Upper lobe of right lung (tissue), 1 donor: ENCODE measurements around the gene SMARCA2. TPM values are rescaled to one million over a fixed set of nuclear protein-coding genes. Genes with fewer than 3 reads are reported as not detected.

Experiments
- ATAC-seq: fragments of 200-7000 bp; cut with Tn5 transposase; one replicate; pipeline ENCODE4 v1.9.1; 2020; ENCODE audit warnings: mild to moderate bottlenecking, moderate library complexity
- DNase-seq: peaks from one replicate; pipeline ENCODE4 v3.0.0-alpha.2; 2020
- H3K27ac ChIP-seq: fragments of 200-600 bp; one replicate; pipeline ENCODE4 v1.8.0; 2022
- H3K27me3 ChIP-seq: fragments of 200-600 bp; one replicate; pipeline ENCODE4 v1.8.0; 2022; ENCODE audit warnings: mild to moderate bottlenecking
- H3K36me3 ChIP-seq: fragments of 200-600 bp; one replicate; pipeline ENCODE4 v1.8.0; 2022
- H3K4me1 ChIP-seq: fragments of 200-600 bp; one replicate; pipeline ENCODE4 v1.8.0; 2022
- H3K4me3 ChIP-seq: fragments of 200-600 bp; one replicate; pipeline ENCODE4 v1.8.0; 2022; ENCODE audit warnings: mild to moderate bottlenecking
- H3K9me3 ChIP-seq: fragments of 200-600 bp; one replicate; pipeline ENCODE4 v1.8.0; 2022
- CTCF ChIP-seq: fragments of 200-600 bp; IDR thresholded peaks from one replicate; pipeline ENCODE4 v1.8.0; 2022; ENCODE audit warnings: antibody characterized with exemption
- intact Hi-C: fragments of 100-400 bp; cut with DNase I; formaldehyde crosslinking; loops from one replicate; pipeline ENCODE4 v1.11.0; 2022
- total RNA-seq: library from RNA; stranded (reverse); fragmentation: NEBNext Ultra II Directional; extraction: Animal tissue kit (Norgen Biotek cat#: 25700); gene quantifications from one replicate; pipeline ENCODE4 v1.2.1, GENCODE V29; 2021
- donor health status: DM: no; HTN: yes; CAD: no; lungs with severe emphysema.

SMARCA2 gene
- total RNA-seq, 1 donor from 2014 or later = 147 TPM

- H3K27ac ChIP-seq = no peak overlapping the region
- DNase-seq (no peak), ATAC-seq (no peak)
- H3K36me3 ChIP-seq = peaks cover 29% of the 10 kb centered on the region
- intact Hi-C loops = no loop called here
- H3K4me1 ChIP-seq = no peaks in the 10 kb centered on the region
- no peaks in the 10 kb centered on the region for H3K9me3 ChIP-seq
- no peak for TF ChIP-seq CTCF
- no peaks in the 10 kb centered on the region for H3K27me3 ChIP-seq
- H3K4me3 ChIP-seq = no peak overlapping the region
Measured at GRCh38 chr9:2180154-2180553, 165.0 kb downstream of the SMARCA2 start.

- DNase-seq (no peak), ATAC-seq (no peak)
- Histone ChIP-seq H3K36me3 (peaks cover 34% of the 10 kb centered on the region), H3K9me3 (no peaks in the 10 kb centered on the region), H3K4me1 (no peaks in the 10 kb centered on the region), H3K27me3 (no peaks in the 10 kb centered on the region), H3K27ac (no peak overlapping the region), H3K4me3 (no peak overlapping the region)
- intact Hi-C loops = no loop called here
- no peak for TF ChIP-seq CTCF
Measured at GRCh38 chr9:2180704-2181103, 165.6 kb downstream of the SMARCA2 start.

- Histone ChIP-seq H3K27me3 (no peaks in the 10 kb centered on the region), H3K9me3 (no peaks in the 10 kb centered on the region), H3K4me3 (no peak overlapping the region), H3K36me3 (peaks cover 45% of the 10 kb centered on the region), H3K4me1 (no peaks in the 10 kb centered on the region), H3K27ac (no peak overlapping the region)
- intact Hi-C loops = no loop called here
- DNase-seq (no peak), ATAC-seq (peak; percentile 55)
- peak; percentile 59 for TF ChIP-seq CTCF
Measured at GRCh38 chr9:2181792-2182191, 166.6 kb downstream of the SMARCA2 start.

- H3K4me3 ChIP-seq = no peak overlapping the region
- DNase-seq = no peak
- H3K27ac ChIP-seq = no peak overlapping the region
- TF ChIP-seq CTCF = no peak
- H3K27me3 ChIP-seq = no peaks in the 10 kb centered on the region
- no peak for ATAC-seq
- intact Hi-C loops = no loop called here
- peaks cover 89% of the 10 kb centered on the region for H3K36me3 ChIP-seq
- H3K9me3 ChIP-seq = no peaks in the 10 kb centered on the region
- H3K4me1 ChIP-seq = no peaks in the 10 kb centered on the region
Measured at GRCh38 chr9:2190939-2191608, 175.9 kb downstream of the SMARCA2 start.

- no peak for DNase-seq
- TF ChIP-seq CTCF = no peak
- Histone ChIP-seq H3K4me3 (no peak overlapping the region), H3K27ac (no peak overlapping the region), H3K27me3 (no peaks in the 10 kb centered on the region), H3K36me3 (peaks cover 89% of the 10 kb centered on the region), H3K9me3 (no peaks in the 10 kb centered on the region), H3K4me1 (no peaks in the 10 kb centered on the region)
- intact Hi-C loops = no loop called here
- no peak for ATAC-seq
Measured at GRCh38 chr9:2191609-2191972, 176.4 kb downstream of the SMARCA2 start.
